ENCODE measurements around the gene PHYKPL. TPM values are rescaled to one million over a fixed set of nuclear protein-coding genes. Genes with fewer than 3 reads are reported as not detected.

PHYKPL gene
- 100 to 1,000 TPM; 106 to 112 TPM for total RNA-seq

DNA sequence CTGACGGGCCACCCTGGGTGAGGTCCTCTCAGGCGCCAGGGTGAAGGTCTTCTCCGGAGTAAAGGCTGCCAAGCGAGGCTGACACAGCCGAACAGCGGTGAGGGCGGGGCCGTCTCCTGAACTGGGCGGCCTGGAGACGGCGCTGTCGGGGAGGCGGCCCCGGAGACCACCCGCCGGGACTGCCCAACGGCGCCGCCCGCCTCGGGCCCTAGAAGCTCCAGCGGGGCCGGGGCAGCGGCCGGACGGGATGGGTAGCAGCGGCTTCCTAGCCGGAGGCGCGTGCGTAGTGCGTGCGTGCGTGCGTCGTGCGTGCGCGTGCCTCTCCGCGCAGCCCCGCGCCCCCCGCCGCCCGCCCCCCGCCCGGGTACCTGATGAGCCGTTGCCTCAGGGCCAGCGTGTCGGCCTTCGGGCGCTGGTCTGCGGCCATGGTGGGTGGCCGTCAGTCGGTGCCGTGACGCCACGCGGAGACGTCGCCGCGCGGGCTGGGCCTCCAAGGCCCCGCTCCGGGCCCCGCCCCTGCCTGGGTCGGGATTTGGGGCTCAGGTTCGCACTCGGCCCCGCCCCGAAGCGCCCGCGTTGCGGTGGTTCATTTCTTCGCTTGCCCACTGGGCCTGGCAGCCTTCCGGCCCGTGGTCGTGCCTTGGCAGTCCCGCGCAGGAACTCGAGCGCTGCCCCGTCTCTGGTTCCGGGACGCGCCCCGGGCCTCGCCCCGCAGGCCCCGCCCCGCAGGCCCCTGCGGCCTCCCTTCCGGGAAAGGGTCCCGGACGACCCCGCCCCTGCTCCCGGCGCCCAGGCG lies at the start of gene PHYKPL:
Gene PHYKPL, minus strand, starts transcription at position 679 of the 796 bp plus-strand sequence. Its CDS starts 252 bp downstream, at position 427.
- Mint-ChIP-seq H3K4me3 (peak within 1 kb of the TSS; percentile 89), H3K27me3 (no peaks in the 10 kb centered on the region), H3K36me3 (ENCODE audit: low read depth) (peaks cover 47% of the 10 kb centered on the region), H3K27ac (peak within 1 kb of the TSS; percentile 84), H3K9me3 (no peaks in the 10 kb centered on the region), H3K4me1 (peaks cover 82% of the 10 kb centered on the region)
- ChIA-PET CTCF (interaction anchor here (0.9 to 2.6 kb wide), 2 partner anchors 28 to 393 kb away, joined by 3 to 7 read pairs; partner anchors contain the start of gene HNRNPAB), POLR2A (interaction anchor here (1.0 to 9.2 kb wide), 5 partner anchors 10 to 30 kb away, joined by 4 to 120 read pairs (median 6); partner anchors contain the start of gene HNRNPAB)
- DNase-seq, result peak; percentile 81

DNA sequence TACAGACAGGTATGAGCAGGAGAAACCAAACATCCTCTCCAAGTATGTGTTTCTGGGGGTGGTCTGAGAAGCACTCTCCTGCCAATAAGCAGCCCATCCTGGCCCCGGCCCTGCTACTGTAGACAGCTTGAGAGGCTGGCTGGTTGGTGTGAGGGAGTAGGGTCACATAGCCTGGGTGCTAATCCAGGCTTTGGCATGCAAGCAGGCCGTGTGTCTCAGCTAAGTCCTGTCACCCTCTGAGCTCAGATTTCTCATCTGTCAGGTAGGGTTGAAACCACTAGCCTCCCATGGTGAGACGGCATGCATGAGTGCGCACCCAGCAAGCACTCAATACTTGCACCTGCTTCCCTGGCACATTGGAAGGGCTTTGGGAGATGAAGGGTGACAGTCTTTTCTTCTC lies 49.8 kb upstream of the PHYKPL start:
- peaks cover 2% of the 10 kb centered on the region for H3K27me3 Mint-ChIP-seq
- H3K27ac Mint-ChIP-seq, result no peak overlapping the region
- H3K9me3 Mint-ChIP-seq, result peaks cover 10% of the 10 kb centered on the region
- no peak overlapping the region for H3K4me3 Mint-ChIP-seq
- no peaks in the 10 kb centered on the region for H3K36me3 Mint-ChIP-seq (ENCODE audit: low read depth)
- ChIA-PET CTCF (no interaction called here), POLR2A (no interaction called here)
- H3K4me1 Mint-ChIP-seq, result peaks cover 3% of the 10 kb centered on the region
- DNase-seq, result no peak

GRCh38 chr5:178281331-178281730 lies 48.7 kb upstream of the PHYKPL start:
- ChIA-PET CTCF (interaction anchor here (0.7 kb wide), 1 partner anchor 269 kb away, joined by 3 read pairs; no protein-coding TSS in a partner anchor), POLR2A (no interaction called here)
- H3K4me3 Mint-ChIP-seq, result no peak overlapping the region
- peaks cover 3% of the 10 kb centered on the region for H3K4me1 Mint-ChIP-seq
- no peak overlapping the region for H3K27ac Mint-ChIP-seq
- peaks cover 2% of the 10 kb centered on the region for H3K27me3 Mint-ChIP-seq
- no peaks in the 10 kb centered on the region for H3K36me3 Mint-ChIP-seq (ENCODE audit: low read depth)
- DNase-seq, result no peak
- peaks cover 10% of the 10 kb centered on the region for H3K9me3 Mint-ChIP-seq

DNA sequence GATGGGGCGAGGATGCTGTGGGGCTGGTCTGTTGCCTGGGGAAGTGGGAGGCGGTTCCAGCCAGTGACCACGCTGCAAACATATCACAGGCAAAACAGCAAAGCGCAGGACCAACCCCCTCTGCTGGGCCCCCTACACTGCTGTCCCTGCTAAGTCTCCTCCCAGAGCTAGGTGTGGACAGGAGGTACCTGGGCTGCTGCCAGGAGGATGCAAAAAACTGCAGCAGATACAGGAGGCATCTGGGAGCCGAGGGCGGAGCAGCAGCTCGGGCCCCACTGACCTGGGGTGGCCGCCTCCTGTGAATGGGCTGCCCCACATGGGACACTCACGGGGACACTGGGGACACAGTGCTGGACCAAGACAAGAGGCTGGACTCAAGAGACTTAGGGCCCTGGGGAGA lies 48.0 kb upstream of the PHYKPL start:
- H3K9me3 Mint-ChIP-seq, result peaks cover 10% of the 10 kb centered on the region
- ChIA-PET POLR2A (no interaction called here), CTCF (interaction anchor here (0.7 to 1.2 kb wide), 2 partner anchors 269 to 309 kb away, joined by 3 read pairs; partner anchors contain the start of gene COL23A1)
- no peak overlapping the region for H3K27ac Mint-ChIP-seq
- H3K36me3 Mint-ChIP-seq (ENCODE audit: low read depth), result no peaks in the 10 kb centered on the region
- DNase-seq, result no peak
- H3K27me3 Mint-ChIP-seq, result peaks cover 2% of the 10 kb centered on the region
- peaks cover 3% of the 10 kb centered on the region for H3K4me1 Mint-ChIP-seq
- no peak overlapping the region for H3K4me3 Mint-ChIP-seq

GRCh38 chr5:178279723-178280438 lies 47.3 kb upstream of the PHYKPL start:
- Mint-ChIP-seq H3K27ac (no peak overlapping the region), H3K27me3 (peaks cover 2% of the 10 kb centered on the region)
- CTCF ChIA-PET, result interaction anchor here (0.6 to 1.2 kb wide), 3 partner anchors 27 to 310 kb away, joined by 3 read pairs; partner anchors contain the start of gene COL23A1

GRCh38 chr5:178279026-178279722 lies 46.6 kb upstream of the PHYKPL start:
- Mint-ChIP-seq H3K36me3 (ENCODE audit: low read depth) (no peaks in the 10 kb centered on the region), H3K4me1 (peaks cover 3% of the 10 kb centered on the region), H3K27me3 (peaks cover 2% of the 10 kb centered on the region), H3K4me3 (no peak overlapping the region), H3K9me3 (peaks cover 10% of the 10 kb centered on the region), H3K27ac (no peak overlapping the region)
- POLR2A ChIA-PET, result no interaction called here
- DNase-seq, result no peak
- CTCF ChIA-PET, result interaction anchor here (0.6 to 1.3 kb wide), 3 partner anchors 27 to 1214 kb away, joined by 3 read pairs; no protein-coding TSS in a partner anchor

More at GRCh38 chr5:178279723-178280438, 47.3 kb upstream of the PHYKPL start:
- Mint-ChIP-seq H3K4me3 (no peak overlapping the region), H3K9me3 (peaks cover 10% of the 10 kb centered on the region), H3K4me1 (peaks cover 3% of the 10 kb centered on the region), H3K36me3 (ENCODE audit: low read depth) (no peaks in the 10 kb centered on the region)
- peak; percentile 65 for DNase-seq
- POLR2A ChIA-PET, result no interaction called here

DNA sequence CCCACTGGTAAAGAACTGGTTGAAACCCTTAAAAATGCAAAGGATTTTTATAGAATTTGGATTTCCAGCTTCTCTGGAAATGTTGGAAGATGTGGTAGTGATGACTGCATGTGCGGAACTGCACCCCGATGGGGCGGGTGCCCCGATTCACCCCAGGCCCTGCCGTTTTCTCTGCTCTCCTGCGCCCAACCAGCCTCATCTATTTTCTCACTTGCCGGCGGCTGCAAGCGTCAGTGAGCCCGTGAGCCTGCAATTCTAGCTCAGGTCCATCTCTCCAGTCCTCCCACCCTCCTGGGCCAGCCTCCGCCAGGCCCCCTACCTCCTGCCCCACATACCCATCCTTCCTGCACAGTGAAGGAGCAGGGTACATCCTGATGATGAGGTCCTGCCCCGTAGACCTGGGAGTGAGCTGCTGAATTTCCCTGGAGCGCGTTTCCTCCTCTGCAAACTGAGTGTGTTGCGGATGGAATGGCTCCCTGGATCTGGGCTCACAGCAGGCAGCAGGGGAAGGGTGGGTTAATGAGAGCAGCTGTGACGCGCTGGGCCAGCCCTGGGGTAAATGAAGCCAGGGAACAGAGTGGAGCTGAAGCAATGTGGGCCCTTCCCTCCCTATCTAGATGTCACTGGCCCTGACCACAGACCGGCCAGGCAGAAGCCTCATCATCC lies 45.9 kb upstream of the PHYKPL start:
- Mint-ChIP-seq H3K4me3 (no peak overlapping the region), H3K36me3 (ENCODE audit: low read depth) (no peaks in the 10 kb centered on the region), H3K27me3 (peaks cover 2% of the 10 kb centered on the region), H3K27ac (no peak overlapping the region), H3K9me3 (peaks cover 4% of the 10 kb centered on the region), H3K4me1 (peaks cover 3% of the 10 kb centered on the region)
- CTCF ChIA-PET, result interaction anchor here (0.6 to 1.3 kb wide), 4 partner anchors 9 to 1215 kb away, joined by 3 read pairs; no protein-coding TSS in a partner anchor
- no peak for DNase-seq
- POLR2A ChIA-PET, result no interaction called here

DNA sequence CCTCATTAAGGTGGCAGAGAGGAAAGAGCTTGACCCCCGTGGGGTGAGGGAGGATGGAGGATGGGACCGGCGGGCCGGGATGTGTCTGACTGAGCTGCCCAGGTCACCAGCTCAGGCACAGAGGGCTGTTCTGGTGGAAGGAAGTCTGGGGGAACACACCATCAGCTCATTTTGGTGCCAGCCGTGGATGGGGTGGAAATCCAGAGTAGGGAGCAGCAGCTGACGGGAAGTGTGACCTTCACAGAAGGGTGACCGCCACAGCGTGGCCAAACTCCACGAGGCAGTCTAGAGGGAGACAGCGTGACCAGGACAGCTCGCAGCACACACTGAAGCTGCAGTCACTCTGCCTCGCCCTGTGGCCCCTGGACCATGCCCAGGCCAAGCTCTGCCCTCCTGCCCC lies 45.3 kb upstream of the PHYKPL start:
- CTCF ChIA-PET, result interaction anchor here (0.8 to 1.3 kb wide), 5 partner anchors 9 to 1216 kb away, joined by 3 read pairs; no protein-coding TSS in a partner anchor
- peaks cover 3% of the 10 kb centered on the region for H3K4me1 Mint-ChIP-seq
- H3K4me3 Mint-ChIP-seq, result no peak overlapping the region
- no peak for DNase-seq
- H3K27me3 Mint-ChIP-seq, result peaks cover 2% of the 10 kb centered on the region
- POLR2A ChIA-PET, result no interaction called here
- no peak overlapping the region for H3K27ac Mint-ChIP-seq
- no peaks in the 10 kb centered on the region for H3K36me3 Mint-ChIP-seq (ENCODE audit: low read depth)
- H3K9me3 Mint-ChIP-seq, result no peaks in the 10 kb centered on the region

DNA sequence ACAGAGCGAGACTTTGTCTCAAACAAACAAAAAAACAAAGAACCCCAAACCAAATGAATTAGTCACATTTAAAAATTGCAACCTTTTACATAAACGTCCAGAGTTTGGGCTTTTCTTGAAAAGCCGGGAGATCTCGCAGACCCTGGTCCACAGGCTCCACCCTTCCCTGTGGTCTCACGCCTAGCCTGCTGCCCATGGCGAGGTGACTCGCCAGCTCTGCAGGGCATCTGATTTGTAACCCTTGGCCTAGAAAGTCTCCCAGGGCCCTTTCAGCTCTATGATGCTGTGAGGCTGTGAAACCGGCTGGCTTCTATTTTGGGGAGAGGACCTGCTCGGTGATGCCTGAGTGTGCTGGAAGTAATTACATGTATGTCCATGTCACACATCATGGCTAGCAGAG lies 44.7 kb upstream of the PHYKPL start:
- Mint-ChIP-seq H3K27me3 (peaks cover 2% of the 10 kb centered on the region), H3K4me3 (no peak overlapping the region), H3K4me1 (peaks cover 3% of the 10 kb centered on the region), H3K9me3 (no peaks in the 10 kb centered on the region), H3K27ac (no peak overlapping the region), H3K36me3 (ENCODE audit: low read depth) (no peaks in the 10 kb centered on the region)
- ChIA-PET CTCF (interaction anchor here (0.8 to 1.1 kb wide), 3 partner anchors 10 to 26 kb away, joined by 3 read pairs; no protein-coding TSS in a partner anchor), POLR2A (no interaction called here)
- no peak for DNase-seq

DNA sequence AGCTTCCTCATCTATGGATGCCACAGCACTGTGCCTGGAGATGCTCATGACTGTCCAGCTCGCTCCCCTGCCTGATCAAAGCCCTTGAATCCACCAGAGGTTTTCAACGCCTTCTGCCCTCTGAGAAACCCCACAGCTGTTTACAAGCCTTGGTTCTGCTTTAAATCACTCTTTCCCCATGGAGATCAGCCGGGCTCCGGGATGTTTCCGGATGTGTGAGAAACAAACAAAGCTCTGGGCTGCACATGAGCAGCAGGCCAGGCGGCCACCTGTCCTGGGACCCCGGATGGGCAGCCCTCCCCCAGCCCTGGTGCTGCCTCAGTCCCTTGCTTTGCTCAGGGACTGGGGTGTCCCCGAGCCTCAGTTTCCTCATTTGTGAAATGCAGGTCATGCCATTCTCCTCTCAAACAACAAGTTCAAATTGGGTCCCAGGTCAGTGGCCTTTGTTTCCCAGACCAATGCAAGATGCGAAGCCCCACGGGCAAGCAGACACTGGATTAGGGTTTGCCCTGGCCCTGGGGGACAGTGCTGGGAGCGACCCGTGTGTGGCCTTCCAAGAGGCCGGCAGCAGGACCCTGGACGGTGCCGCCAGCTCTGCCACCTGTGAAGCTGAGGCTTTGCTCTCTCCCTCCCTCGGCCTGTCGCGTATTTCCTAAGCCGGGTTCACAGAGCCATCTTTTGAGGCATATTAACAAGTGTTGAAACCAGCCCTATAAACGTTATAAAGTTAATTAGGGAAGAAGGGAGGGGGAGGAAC lies 42.4 kb upstream of the PHYKPL start:
- H3K4me1 Mint-ChIP-seq, result peaks cover 3% of the 10 kb centered on the region
- H3K4me3 Mint-ChIP-seq, result no peak overlapping the region
- ChIA-PET CTCF (no interaction called here), POLR2A (no interaction called here)
- H3K9me3 Mint-ChIP-seq, result no peaks in the 10 kb centered on the region
- no peak for DNase-seq
- H3K27ac Mint-ChIP-seq, result no peak overlapping the region
- H3K36me3 Mint-ChIP-seq (ENCODE audit: low read depth), result no peaks in the 10 kb centered on the region
- H3K27me3 Mint-ChIP-seq, result peaks cover 2% of the 10 kb centered on the region

DNA sequence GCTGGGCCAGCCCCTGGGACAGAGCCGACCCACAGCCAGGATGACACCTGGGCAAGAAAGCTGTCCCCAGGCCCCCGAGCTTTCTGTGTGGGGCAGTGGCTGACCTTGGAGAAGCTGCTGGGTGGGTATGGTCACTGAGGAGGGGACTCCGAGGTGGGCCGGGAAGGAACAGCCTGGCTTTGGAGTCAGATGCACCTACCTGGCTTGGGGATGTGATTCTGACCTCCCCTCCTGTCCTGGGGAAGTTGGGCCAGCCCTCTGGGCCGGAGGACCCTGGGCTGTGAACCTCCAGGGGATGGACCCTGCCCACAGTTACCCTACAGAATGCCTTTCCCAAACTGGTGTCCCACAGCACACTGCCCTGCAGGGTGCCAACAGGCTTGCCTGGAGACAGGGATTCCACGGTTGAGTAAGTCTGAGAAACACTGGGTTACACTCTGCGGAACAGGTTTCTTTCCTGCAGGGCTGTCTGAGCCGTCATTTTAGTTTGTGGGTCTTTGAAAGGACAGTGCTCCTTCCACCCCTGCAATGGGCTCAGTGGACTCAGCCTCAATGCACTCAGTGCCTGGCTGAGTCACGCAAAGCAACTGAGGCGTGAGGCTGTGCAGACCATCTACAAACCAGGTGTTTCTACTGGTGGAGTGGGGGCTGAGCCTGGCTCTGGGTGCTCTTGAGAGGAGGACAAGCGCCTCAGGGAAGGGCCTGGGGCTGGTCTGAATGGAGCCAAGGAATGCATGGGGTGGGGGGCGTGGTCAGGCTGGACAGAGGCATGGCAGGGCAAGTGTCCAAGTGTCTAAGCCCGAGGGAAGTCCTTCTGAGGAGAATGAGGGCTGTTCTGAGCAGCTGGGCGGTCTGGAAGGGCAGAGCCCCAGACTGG lies 41.3 kb upstream of the PHYKPL start:
- H3K4me3 Mint-ChIP-seq, result no peak overlapping the region
- H3K27me3 Mint-ChIP-seq, result no peaks in the 10 kb centered on the region
- ChIA-PET CTCF (no interaction called here), POLR2A (no interaction called here)
- no peaks in the 10 kb centered on the region for H3K4me1 Mint-ChIP-seq
- H3K36me3 Mint-ChIP-seq (ENCODE audit: low read depth), result no peaks in the 10 kb centered on the region
- no peak overlapping the region for H3K27ac Mint-ChIP-seq
- no peak for DNase-seq
- no peaks in the 10 kb centered on the region for H3K9me3 Mint-ChIP-seq

Data from activated CD4-positive, alpha-beta memory T cell treated with anti-CD3 and anti-CD28 coated beads, Interleukin-2, amount 10 ng/mL, durations not matched to agents 7 days and 5 days (primary cell).